A673 (cell line): ENCODE measurements around the gene IL19. TPM values are rescaled to one million over a fixed set of nuclear protein-coding genes. Genes with fewer than 3 reads are reported as not detected.

Experiments used
- BruUV-seq: library from RNA; stranded (reverse); fragments of 400-500 nt; replicated peaks from 2 replicates; lab custom pipeline; 2021; lab: Mats Ljungman, UMichigan
- CTCF ChIA-PET: fragments of 300-600 bp; sonication (Branson Sonifier 250); formaldehyde crosslinking; loops from one replicate; lab custom pipeline; 2022; ENCODE audit warnings: antibody characterized with exemption; lab: Charles Lee
- POLR2A ChIA-PET: fragments of 300-600 bp; sonication (Branson Sonifier 250); formaldehyde crosslinking; loops from one replicate; lab custom pipeline; 2022; ENCODE audit warnings: antibody characterized with exemption; ENCODE audit not compliant: low non-redundant PET; lab: Charles Lee
- DNase-seq: peaks from one replicate; pipeline ENCODE4 v3.0.0-alpha.2; 2015; ENCODE audit warnings: low spot score
- H3K27ac ChIP-seq: fragments of 200-600 bp; sonication (generic); 2 replicates; pipeline ENCODE4 v1.5.1; 2016; ENCODE audit warnings: mixed run types, low read depth, mild to moderate bottlenecking, mixed read lengths, antibody characterized with exemption, low read length; ENCODE audit not compliant: poor library complexity, severe bottlenecking
- H3K27me3 ChIP-seq: fragments of 200-600 bp; sonication (generic); replicated peaks from 2 replicates; pipeline ENCODE4 v1.6.1; 2017; ENCODE audit warnings: mixed run types, low read depth, mild to moderate bottlenecking, mixed read lengths, antibody characterized with exemption, low read length; ENCODE audit not compliant: insufficient read depth, poor library complexity
- H3K36me3 ChIP-seq: fragments of 200-600 bp; sonication (generic); 2 replicates; pipeline ENCODE4 v1.6.1; 2016; ENCODE audit warnings: mixed run types, mild to moderate bottlenecking, mixed read lengths, antibody characterized with exemption, low read length; ENCODE audit not compliant: insufficient read depth, poor library complexity, severe bottlenecking
- H3K4me1 ChIP-seq: fragments of 200-600 bp; sonication (generic); 2 replicates; pipeline ENCODE4 v1.6.1; 2017; ENCODE audit warnings: mixed run types, mild to moderate bottlenecking, mixed read lengths, antibody characterized with exemption, low read length; ENCODE audit not compliant: insufficient read depth, poor library complexity, severe bottlenecking
- H3K4me3 ChIP-seq: fragments of 200-600 bp; sonication (generic); 2 replicates; pipeline ENCODE4 v1.5.1; 2016; ENCODE audit warnings: low read depth, mixed run types, mild to moderate bottlenecking, mixed read lengths, low read length; ENCODE audit not compliant: poor library complexity, severe bottlenecking
- H3K9me3 ChIP-seq: fragments of 200-600 bp; sonication (generic); 2 replicates; pipeline ENCODE4 v1.6.1; 2016; ENCODE audit warnings: mixed run types, low read depth, mild to moderate bottlenecking, mixed read lengths, antibody characterized with exemption, low read length; ENCODE audit not compliant: poor library complexity, severe bottlenecking
- CTCF ChIP-seq: fragments of 300-800, 200-600 bp; sonication (generic); conservative IDR thresholded peaks from 2 replicates; pipeline ENCODE4 v1.5.1; 2017; ENCODE audit warnings: low read depth, mild to moderate bottlenecking, antibody characterized with exemption, low read length, moderate library complexity, mixed read lengths
- EZH2 ChIP-seq: fragments of 200-600 bp; sonication (generic); IDR thresholded peaks from 2 replicates; pipeline ENCODE4 v1.6.1; 2017; ENCODE audit warnings: borderline replicate concordance, low read depth, mild to moderate bottlenecking, mixed read lengths, antibody characterized with exemption, low read length; ENCODE audit not compliant: poor library complexity, severe bottlenecking
- intact Hi-C: fragments of 100-400 bp; cut with micrococcal nuclease; formaldehyde crosslinking; loops from one replicate; pipeline ENCODE4 v1.10.0; 2022; ENCODE audit not compliant: unreplicated experiment
- total RNA-seq: library from RNA; stranded (reverse); gene quantifications from 2 replicates; pipeline ENCODE4 v1.2.3, GENCODE V29; 2021

The IL19 gene
- total RNA-seq, 1 experiment from 2014 or later: not detected

GRCh38 chr1:206799311-206799710 lies 28.7 kb downstream of the IL19 start:
- no peak for DNase-seq
- TF ChIP-seq CTCF (no peak), EZH2 (no peak)
- intact Hi-C loops: no loop called here
- BruUV-seq: no TSS peak
- Histone ChIP-seq H3K27ac (no peak overlapping the region), H3K4me3 (no peak overlapping the region), H3K4me1 (no peaks in the 10 kb centered on the region), H3K27me3 (no peaks in the 10 kb centered on the region), H3K9me3 (no peaks in the 10 kb centered on the region), H3K36me3 (no peaks in the 10 kb centered on the region)
- POLR2A ChIA-PET: no interaction called here
- CTCF ChIA-PET: interaction anchor here (0.5 to 0.6 kb wide), 2 partner anchors 12 to 82 kb away, joined by 4 read pairs; no protein-coding TSS in a partner anchor

GRCh38 chr1:206800411-206800810 lies 29.8 kb downstream of the IL19 start:
- no peaks in the 10 kb centered on the region for H3K4me1 ChIP-seq
- no peaks in the 10 kb centered on the region for H3K36me3 ChIP-seq
- POLR2A ChIA-PET: no interaction called here
- TF ChIP-seq CTCF (no peak), EZH2 (no peak)
- CTCF ChIA-PET: no interaction called here
- no peak overlapping the region for H3K27ac ChIP-seq
- no peak for DNase-seq
- no peak overlapping the region for H3K4me3 ChIP-seq
- no TSS peak for BruUV-seq
- no peaks in the 10 kb centered on the region for H3K9me3 ChIP-seq
- H3K27me3 ChIP-seq: peaks cover 7% of the 10 kb centered on the region
- intact Hi-C loops: no loop called here

- DNase-seq: no peak
- no peak overlapping the region for H3K27ac ChIP-seq
- CTCF ChIA-PET: no interaction called here
Measured at GRCh38 chr1:206800891-206801290, 30.3 kb downstream of the IL19 start.

More at GRCh38 chr1:206800891-206801290, 30.3 kb downstream of the IL19 start:
- POLR2A ChIA-PET: no interaction called here
- H3K4me3 ChIP-seq: no peak overlapping the region
- H3K27me3 ChIP-seq: peaks cover 8% of the 10 kb centered on the region
- intact Hi-C loops: no loop called here
- H3K9me3 ChIP-seq: no peaks in the 10 kb centered on the region
- BruUV-seq: no TSS peak
- TF ChIP-seq CTCF (no peak), EZH2 (no peak)
- no peaks in the 10 kb centered on the region for H3K36me3 ChIP-seq
- H3K4me1 ChIP-seq: no peaks in the 10 kb centered on the region
